GM12878 (cell line): ENCODE results near the gene PTPRN2.

ENCODE experiments used
- ASH2L ChIP-seq: fragments of 300-600, 200-600 bp; sonication (generic); IDR thresholded peaks from 2 replicates; pipeline ENCODE4 v1.6.1; 2017; ENCODE audit warnings: low read depth, mild to moderate bottlenecking, borderline replicate concordance
- CBFB ChIP-seq: IDR thresholded peaks from 2 replicates; pipeline ENCODE4 v1.6.1; 2016; ENCODE audit warnings: antibody characterized with exemption, low read depth
- CREM ChIP-seq: IDR thresholded peaks from 2 replicates; pipeline ENCODE4 v1.6.1; 2014; ENCODE audit warnings: antibody characterized with exemption, low read depth
- EGR1 ChIP-seq, 2 experiments: IDR thresholded peaks; 1 replicate in 1 of 2; 2 replicates in 1 of 2; pipeline ENCODE4 v1.6.1; 2011 to 2012; ENCODE audit warnings: low read depth in 2 of 2, low read length in 2 of 2, borderline replicate concordance in 1 of 2, mild to moderate bottlenecking in 1 of 2, moderate library complexity in 1 of 2
- ESRRA ChIP-seq: IDR thresholded peaks from 2 replicates; pipeline ENCODE4 v1.6.1; 2012; ENCODE audit warnings: mild to moderate bottlenecking, low read length, improper control_type of control experiment
- POLR2A ChIP-seq: IDR thresholded peaks from 2 replicates; pipeline ENCODE4 v1.6.1; 2011; ENCODE audit warnings: low read depth, mild to moderate bottlenecking, low read length
- POLR2AphosphoS5 ChIP-seq: IDR thresholded peaks from 2 replicates; pipeline ENCODE4 v1.6.1; 2011; ENCODE audit warnings: mild to moderate bottlenecking, low read length, inconsistent platforms
- RELA ChIP-seq: fragments of 450-650 bp; IDR thresholded peaks from 2 replicates; pipeline ENCODE4 v1.8.0; 2014; ENCODE audit warnings: borderline replicate concordance; ENCODE audit not compliant: partially characterized antibody
- TARDBP ChIP-seq: IDR thresholded peaks from 2 replicates; pipeline ENCODE4 v1.6.1; 2016; ENCODE audit warnings: borderline replicate concordance
- ZBED1 ChIP-seq: IDR thresholded peaks from 2 replicates; pipeline ENCODE4 v1.6.1; 2016; ENCODE audit warnings: borderline replicate concordance
- TF ChIP-seq, protein P1 (sequence below), 3 experiments: IDR thresholded peaks in 2 of 3; conservative IDR thresholded peaks in 1 of 3; 2 replicates each; pipeline ENCODE4 v1.5.1; 2011; ENCODE audit warnings: low read depth in 3 of 3, low read length in 3 of 3, mild to moderate bottlenecking in 3 of 3, control low read depth in 2 of 3, moderate library complexity in 2 of 3, inconsistent platforms in 1 of 3, mixed read lengths in 1 of 3; ENCODE audit not compliant: control insufficient read depth in 2 of 3, insufficient read depth in 1 of 3; ENCODE audit errors: extremely low read depth in 1 of 3
- TF ChIP-seq, protein P2 (sequence below): IDR thresholded peaks from 2 replicates; pipeline ENCODE4 v1.6.1; 2012; ENCODE audit warnings: low read depth, low read length, improper control_type of control experiment

DNA sequence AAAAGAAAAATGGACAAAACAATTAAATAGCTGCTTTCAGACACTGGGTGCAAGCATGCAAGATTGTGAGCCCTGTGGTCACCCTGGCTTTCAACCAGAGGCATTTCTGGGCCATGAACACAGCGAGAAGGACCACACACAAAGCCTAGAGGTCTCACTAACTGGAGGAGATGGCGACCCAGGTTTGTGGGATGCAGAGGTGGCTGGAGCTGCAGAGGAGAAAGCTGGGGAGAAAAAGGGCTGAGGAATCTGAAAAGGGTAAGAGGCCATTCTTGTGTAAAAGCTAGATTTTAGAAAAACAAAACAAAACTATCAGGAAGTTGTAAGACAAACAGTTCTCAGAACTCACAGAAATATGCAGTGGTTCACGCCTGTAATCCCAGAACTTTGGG, 30.1 kb upstream of the PTPRN2 start:
- no peak for TF ChIP-seq TARDBP
- TF ChIP-seq POLR2A, result no peak
- TF ChIP-seq, protein P1, sequence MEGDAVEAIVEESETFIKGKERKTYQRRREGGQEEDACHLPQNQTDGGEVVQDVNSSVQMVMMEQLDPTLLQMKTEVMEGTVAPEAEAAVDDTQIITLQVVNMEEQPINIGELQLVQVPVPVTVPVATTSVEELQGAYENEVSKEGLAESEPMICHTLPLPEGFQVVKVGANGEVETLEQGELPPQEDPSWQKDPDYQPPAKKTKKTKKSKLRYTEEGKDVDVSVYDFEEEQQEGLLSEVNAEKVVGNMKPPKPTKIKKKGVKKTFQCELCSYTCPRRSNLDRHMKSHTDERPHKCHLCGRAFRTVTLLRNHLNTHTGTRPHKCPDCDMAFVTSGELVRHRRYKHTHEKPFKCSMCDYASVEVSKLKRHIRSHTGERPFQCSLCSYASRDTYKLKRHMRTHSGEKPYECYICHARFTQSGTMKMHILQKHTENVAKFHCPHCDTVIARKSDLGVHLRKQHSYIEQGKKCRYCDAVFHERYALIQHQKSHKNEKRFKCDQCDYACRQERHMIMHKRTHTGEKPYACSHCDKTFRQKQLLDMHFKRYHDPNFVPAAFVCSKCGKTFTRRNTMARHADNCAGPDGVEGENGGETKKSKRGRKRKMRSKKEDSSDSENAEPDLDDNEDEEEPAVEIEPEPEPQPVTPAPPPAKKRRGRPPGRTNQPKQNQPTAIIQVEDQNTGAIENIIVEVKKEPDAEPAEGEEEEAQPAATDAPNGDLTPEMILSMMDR (IDR thresholded peaks at IDR 0.05 in 2 of 3, conservative IDR thresholded peaks at IDR 0.05 in 1 of 3; ENCODE audit: control insufficient read depth in 2 of 3, extremely low read depth in 1 of 3, insufficient read depth in 1 of 3, low read depth in 3 of 3, low read length in 3 of 3), result no peak
- TF ChIP-seq ZBED1, result no peak
- TF ChIP-seq, protein P2, sequence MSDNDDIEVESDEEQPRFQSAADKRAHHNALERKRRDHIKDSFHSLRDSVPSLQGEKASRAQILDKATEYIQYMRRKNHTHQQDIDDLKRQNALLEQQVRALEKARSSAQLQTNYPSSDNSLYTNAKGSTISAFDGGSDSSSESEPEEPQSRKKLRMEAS, result no peak
- no peak for TF ChIP-seq RELA
- no peak for TF ChIP-seq ESRRA
- TF ChIP-seq POLR2AphosphoS5, result no peak
- TF ChIP-seq ASH2L, result no peak
- no peak for TF ChIP-seq CREM
- TF ChIP-seq CBFB, result no peak
- no peak for TF ChIP-seq EGR1 (IDR thresholded peaks at IDR 0.05; ENCODE audit: borderline replicate concordance in 1 of 2, low read depth in 2 of 2, low read length in 2 of 2)
